Caco-2 (cell line): ENCODE measurements around the gene APP. TPM values are rescaled to one million over a fixed set of nuclear protein-coding genes. Genes with fewer than 3 reads are reported as not detected.

Experiments used
- BruUV-seq: library from RNA; stranded (reverse); fragments of 400-500 nt; replicated peaks from 2 replicates; lab custom pipeline; 2021; lab: Mats Ljungman, UMichigan
- CTCF ChIA-PET: fragments of 300-600 bp; sonication (Branson Sonifier 250); formaldehyde crosslinking; loops from one replicate; lab custom pipeline; 2022; ENCODE audit warnings: antibody characterized with exemption; lab: Charles Lee
- POLR2A ChIA-PET: fragments of 300-600 bp; sonication (Branson Sonifier 250); formaldehyde crosslinking; loops from one replicate; lab custom pipeline; 2022; ENCODE audit warnings: antibody characterized with exemption; lab: Charles Lee
- DNase-seq, 2 experiments: peaks; one replicate each; pipeline versions ENCODE4 v3.0.0 to v3.0.0-alpha.2; 2020 to 2022
- H3K27me3 ChIP-seq: replicated peaks from 2 replicates; pipeline ENCODE4 v1.6.0; 2011; ENCODE audit warnings: low read length; ENCODE audit not compliant: control insufficient read depth, insufficient read depth
- H3K36me3 ChIP-seq: 2 replicates; pipeline ENCODE4 v1.5.1; 2011; ENCODE audit warnings: low read length; ENCODE audit not compliant: control insufficient read depth, insufficient read depth
- H3K4me1 ChIP-seq: fragments of 250-450 bp; sonication (Bioruptor Pico); 2 replicates; pipeline ENCODE4 v1.5.1; 2020; ENCODE audit warnings: mild to moderate bottlenecking
- H3K4me3 ChIP-seq: 2 replicates; pipeline ENCODE4 v1.5.1; 2011; ENCODE audit warnings: low read depth, mild to moderate bottlenecking, control low read depth, low read length
- H3K9me3 ChIP-seq: fragments of 250-450 bp; sonication (Bioruptor Pico); 2 replicates; pipeline ENCODE4 v1.5.1; 2020; ENCODE audit warnings: mild to moderate bottlenecking, moderate library complexity
- H3K27ac Mint-ChIP-seq: one replicate; pipeline ENCODE4 v1.8.0; 2022; ENCODE audit warnings: mixed read lengths; ENCODE audit not compliant: unreplicated experiment
- H3K27me3 Mint-ChIP-seq: one replicate; pipeline ENCODE4 v1.8.0; 2022; ENCODE audit warnings: mixed read lengths; ENCODE audit not compliant: insufficient read depth, unreplicated experiment
- H3K36me3 Mint-ChIP-seq: one replicate; pipeline ENCODE4 v1.8.0; 2022; ENCODE audit warnings: mild to moderate bottlenecking, mixed read lengths; ENCODE audit not compliant: insufficient read depth, unreplicated experiment
- H3K4me1 Mint-ChIP-seq: one replicate; pipeline ENCODE4 v1.8.0; 2022; ENCODE audit warnings: low read depth, mixed read lengths; ENCODE audit not compliant: unreplicated experiment
- H3K4me3 Mint-ChIP-seq: one replicate; pipeline ENCODE4 v1.8.0; 2022; ENCODE audit warnings: mild to moderate bottlenecking, moderate library complexity, mixed read lengths; ENCODE audit not compliant: unreplicated experiment
- H3K9me3 Mint-ChIP-seq: one replicate; pipeline ENCODE4 v1.8.0; 2022; ENCODE audit warnings: mixed read lengths; ENCODE audit not compliant: unreplicated experiment
- intact Hi-C: fragments of 100-400 bp; cut with micrococcal nuclease; formaldehyde crosslinking; loops from one replicate; pipeline ENCODE4 v1.10.0; 2022; ENCODE audit not compliant: unreplicated experiment
- total RNA-seq: library from RNA; stranded (reverse); gene quantifications from 2 replicates; pipeline ENCODE4 v1.2.3, GENCODE V29; 2022
- TF ChIP-seq, protein P1 (sequence below), 2 experiments: fragments of 200-600 bp in 1 of 2; IDR thresholded peaks; 1 replicate in 1 of 2; 2 replicates in 1 of 2; pipeline versions ENCODE4 v1.5.1 to v1.8.0; 2011 to 2022; ENCODE audit warnings: antibody characterized with exemption in 1 of 2, control low read depth in 1 of 2, inconsistent platforms in 1 of 2, low read depth in 1 of 2, low read length in 1 of 2, mild to moderate bottlenecking in 1 of 2, moderate library complexity in 1 of 2; ENCODE audit not compliant: insufficient read depth in 1 of 2, severe bottlenecking in 1 of 2, unreplicated experiment in 1 of 2

Gene APP
- total RNA-seq, 1 experiment from 2014 or later, result 331 TPM

DNA sequence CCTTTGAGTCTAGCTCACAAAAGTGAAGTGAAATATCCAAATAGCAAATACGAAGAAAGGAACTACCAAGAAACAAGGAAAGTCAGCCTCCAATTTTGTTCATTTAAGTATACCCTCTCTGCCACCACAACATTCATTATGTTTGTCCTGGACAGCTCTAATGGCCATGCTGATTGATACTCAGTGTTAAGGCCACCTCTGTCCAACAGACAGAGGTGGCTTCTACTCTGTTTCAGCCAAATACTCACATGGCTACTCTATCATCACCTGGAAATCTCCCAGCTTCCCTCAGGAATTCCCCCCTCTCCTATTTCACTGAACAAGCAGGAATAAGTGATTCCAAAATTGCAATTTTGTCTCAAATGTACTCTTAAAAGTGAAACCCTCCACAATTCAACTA is 10.7 kb downstream of the APP start:
- Histone ChIP-seq H3K36me3 (no peaks in the 10 kb centered on the region), H3K9me3 (no peaks in the 10 kb centered on the region), H3K27me3 (no peaks in the 10 kb centered on the region), H3K4me1 (peaks cover 21% of the 10 kb centered on the region), H3K4me3 (no peak overlapping the region)
- H3K27ac Mint-ChIP-seq, result peak overlapping the region; percentile 70
- intact Hi-C loops, result loop anchor here (10.0 kb wide), 1 partner anchor 425 kb away; the partner anchor contains the start of genes ATP5PF and GABPA
- no peak overlapping the region for H3K4me3 Mint-ChIP-seq
- peaks cover 9% of the 10 kb centered on the region for H3K4me1 Mint-ChIP-seq
- H3K27me3 Mint-ChIP-seq, result no peaks in the 10 kb centered on the region
- TF ChIP-seq, protein P1, sequence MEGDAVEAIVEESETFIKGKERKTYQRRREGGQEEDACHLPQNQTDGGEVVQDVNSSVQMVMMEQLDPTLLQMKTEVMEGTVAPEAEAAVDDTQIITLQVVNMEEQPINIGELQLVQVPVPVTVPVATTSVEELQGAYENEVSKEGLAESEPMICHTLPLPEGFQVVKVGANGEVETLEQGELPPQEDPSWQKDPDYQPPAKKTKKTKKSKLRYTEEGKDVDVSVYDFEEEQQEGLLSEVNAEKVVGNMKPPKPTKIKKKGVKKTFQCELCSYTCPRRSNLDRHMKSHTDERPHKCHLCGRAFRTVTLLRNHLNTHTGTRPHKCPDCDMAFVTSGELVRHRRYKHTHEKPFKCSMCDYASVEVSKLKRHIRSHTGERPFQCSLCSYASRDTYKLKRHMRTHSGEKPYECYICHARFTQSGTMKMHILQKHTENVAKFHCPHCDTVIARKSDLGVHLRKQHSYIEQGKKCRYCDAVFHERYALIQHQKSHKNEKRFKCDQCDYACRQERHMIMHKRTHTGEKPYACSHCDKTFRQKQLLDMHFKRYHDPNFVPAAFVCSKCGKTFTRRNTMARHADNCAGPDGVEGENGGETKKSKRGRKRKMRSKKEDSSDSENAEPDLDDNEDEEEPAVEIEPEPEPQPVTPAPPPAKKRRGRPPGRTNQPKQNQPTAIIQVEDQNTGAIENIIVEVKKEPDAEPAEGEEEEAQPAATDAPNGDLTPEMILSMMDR (IDR thresholded peaks at IDR 0.05; ENCODE audit: insufficient read depth in 1 of 2, low read depth in 1 of 2, low read length in 1 of 2, severe bottlenecking in 1 of 2, unreplicated experiment in 1 of 2), result no peak
- ChIA-PET POLR2A (interaction anchor here (0.7 kb wide), 1 partner anchor 151 kb away, joined by 4 read pairs; no protein-coding TSS in a partner anchor), CTCF (no interaction called here)
- H3K36me3 Mint-ChIP-seq, result peaks cover 5% of the 10 kb centered on the region
- DNase-seq, result no peak
- BruUV-seq, result no TSS peak
- H3K9me3 Mint-ChIP-seq, result no peaks in the 10 kb centered on the region

DNA sequence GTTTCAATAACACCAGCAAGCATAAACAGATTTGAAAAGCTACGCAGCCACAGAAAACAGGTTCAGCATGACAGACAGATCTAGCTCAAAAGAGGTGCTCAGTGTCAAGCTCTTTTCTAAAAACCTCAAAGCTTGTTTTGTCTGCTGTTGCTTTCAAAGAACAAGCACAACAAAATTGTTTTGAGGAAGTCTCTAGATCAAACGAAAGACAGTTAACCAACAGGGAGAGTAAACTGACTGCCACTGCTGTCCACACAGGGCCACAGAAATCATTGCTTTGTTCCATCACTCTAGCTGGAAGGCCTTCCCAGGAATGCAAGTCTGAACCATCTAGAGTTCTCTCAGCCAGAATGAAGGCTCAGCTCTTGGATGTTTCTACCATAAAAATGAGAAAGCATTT is 12.8 kb downstream of the APP start:
- Mint-ChIP-seq H3K27me3 (no peaks in the 10 kb centered on the region), H3K4me1 (peaks cover 17% of the 10 kb centered on the region), H3K4me3 (no peak overlapping the region), H3K36me3 (peaks cover 5% of the 10 kb centered on the region), H3K9me3 (no peaks in the 10 kb centered on the region), H3K27ac (peak overlapping the region; percentile 69)
- Histone ChIP-seq H3K4me3 (no peak overlapping the region), H3K27me3 (no peaks in the 10 kb centered on the region), H3K4me1 (peaks cover 33% of the 10 kb centered on the region), H3K36me3 (no peaks in the 10 kb centered on the region), H3K9me3 (no peaks in the 10 kb centered on the region)
- DNase-seq, result no peak
- BruUV-seq, result no TSS peak
- TF ChIP-seq, protein P1 (IDR thresholded peaks at IDR 0.05; ENCODE audit: insufficient read depth in 1 of 2, low read depth in 1 of 2, low read length in 1 of 2, severe bottlenecking in 1 of 2, unreplicated experiment in 1 of 2), result no peak
- CTCF ChIA-PET, result no interaction called here
- intact Hi-C loops, result no loop called here
- POLR2A ChIA-PET, result no interaction called here

DNA sequence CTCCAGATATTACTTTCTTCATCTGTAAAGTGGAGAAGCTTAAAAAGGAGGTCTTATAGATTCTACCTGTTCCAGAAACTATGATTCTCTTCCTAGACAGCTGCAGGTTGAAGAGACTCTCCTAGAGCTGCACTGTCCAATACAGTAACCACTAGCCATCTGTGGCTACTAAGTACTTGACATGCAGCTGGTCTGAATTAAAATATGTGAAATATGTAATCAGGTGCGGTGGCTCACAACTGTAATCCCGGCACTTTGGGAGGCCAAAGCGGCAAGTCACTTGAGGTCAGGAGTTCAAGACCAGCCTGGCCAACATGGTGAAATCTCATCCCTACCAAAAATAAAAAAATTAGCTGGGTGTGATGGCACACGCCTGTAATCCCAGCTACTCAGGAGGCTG is 15.8 kb downstream of the APP start:
- H3K9me3 ChIP-seq, result no peaks in the 10 kb centered on the region
- Mint-ChIP-seq H3K4me3 (no peak overlapping the region), H3K27ac (no peak overlapping the region), H3K9me3 (no peaks in the 10 kb centered on the region), H3K27me3 (no peaks in the 10 kb centered on the region), H3K36me3 (no peaks in the 10 kb centered on the region), H3K4me1 (peaks cover 23% of the 10 kb centered on the region)
- no peaks in the 10 kb centered on the region for H3K36me3 ChIP-seq
- DNase-seq, result no peak
- POLR2A ChIA-PET, result no interaction called here
- intact Hi-C loops, result no loop called here
- TF ChIP-seq, protein P1 (IDR thresholded peaks at IDR 0.05; ENCODE audit: insufficient read depth in 1 of 2, low read depth in 1 of 2, low read length in 1 of 2, severe bottlenecking in 1 of 2, unreplicated experiment in 1 of 2), result no peak
- no peak overlapping the region for H3K4me3 ChIP-seq
- H3K27me3 ChIP-seq, result no peaks in the 10 kb centered on the region
- CTCF ChIA-PET, result no interaction called here
- H3K4me1 ChIP-seq, result peaks cover 45% of the 10 kb centered on the region
- no TSS peak for BruUV-seq
